ENCODE results near the gene COMT. TPM values are rescaled to one million over a fixed set of nuclear protein-coding genes. Genes with fewer than 3 reads are reported as not detected.

COMT gene
- total RNA-seq, 4 donors from 2014 or later = 58.5 to 103 (median 85.3) TPM

- in situ Hi-C loops (cut with MboI; ENCODE audit: low pct_ligation_motif_present in 1 of 4, low pct_unique_long_range_greater_than_20kb in 1 of 4, low sequenced_read_pairs in 3 of 4) = loop anchor here in 1 of 4 donors (5.0 kb wide), 1 partner anchor 37 kb away; no protein-coding TSS in a partner anchor
- intact Hi-C loops (cut with DNase I; ENCODE audit: low total_unique reads) = loop anchor here (2.0 to 10.0 kb wide), 2 partner anchors 42 to 154 kb away; no protein-coding TSS in a partner anchor
Measured at GRCh38 chr22:19970479-19971275, 29.1 kb downstream of the COMT start.

GRCh38 chr22:19971276-19972124 is 29.9 kb downstream of the COMT start:
- no peaks in the 10 kb centered on the region for H3K27me3 ChIP-seq
- DNase-seq = no peak
- peaks cover 0 to 5% (median 0%) of the 10 kb centered on the region in 4 donors for H3K4me1 ChIP-seq
- no peaks in the 10 kb centered on the region for H3K36me3 ChIP-seq
- no peak for TF ChIP-seq EP300 (IDR thresholded peaks at IDR 0.05; ENCODE audit: low read depth)
- no peak for TF ChIP-seq POLR2AphosphoS5 (IDR thresholded peaks at IDR 0.05)
- no peak for TF ChIP-seq CTCF (IDR thresholded peaks at IDR 0.05)
- TF ChIP-seq POLR2A (IDR thresholded peaks at IDR 0.05) = peak; percentile 6
- intact Hi-C loops (cut with DNase I; ENCODE audit: low total_unique reads) (loop anchor here (2.0 to 10.0 kb wide), 2 partner anchors 41 to 153 kb away; no protein-coding TSS in a partner anchor), in situ Hi-C loops (cut with MboI; ENCODE audit: low pct_ligation_motif_present in 1 of 4, low pct_unique_long_range_greater_than_20kb in 1 of 4, low sequenced_read_pairs in 3 of 4) (loop anchor here in 1 of 4 donors (5.0 kb wide), 1 partner anchor 36 kb away; no protein-coding TSS in a partner anchor)
- H3K4me3 ChIP-seq = no peak overlapping the region
- 64 to 65% methylated on average over 4 to 28 of the region's 28 CpGs for WGBS, 2 donors (ENCODE audit: low coverage in 1 of 2)
- H3K9me3 ChIP-seq = no peaks in the 10 kb centered on the region
- no peak overlapping the region for H3K27ac ChIP-seq

More at GRCh38 chr22:19970479-19971275, 29.1 kb downstream of the COMT start:
- Histone ChIP-seq H3K4me3 (no peak overlapping the region), H3K4me1 (peaks cover 0 to 5% (median 0%) of the 10 kb centered on the region in 4 donors), H3K27ac (peak overlapping the region in 1 of 4 donors; percentile 1), H3K9me3 (no peaks in the 10 kb centered on the region), H3K36me3 (no peaks in the 10 kb centered on the region), H3K27me3 (no peaks in the 10 kb centered on the region)
- WGBS, 2 donors (ENCODE audit: low coverage in 1 of 2) = 58 to 100% methylated on average over 2 to 23 of the region's 25 CpGs
- TF ChIP-seq CTCF (IDR thresholded peaks at IDR 0.05) = peak; percentile 88 to 97 (median 95)
- TF ChIP-seq POLR2A (IDR thresholded peaks at IDR 0.05) = peak; percentile 1
- TF ChIP-seq POLR2AphosphoS5 (IDR thresholded peaks at IDR 0.05) = peak in 1 of 3 donors; percentile 15
- TF ChIP-seq EP300 (IDR thresholded peaks at IDR 0.05; ENCODE audit: low read depth) = no peak
- peak; percentile 73 for DNase-seq

GRCh38 chr22:19972251-19972650 is 30.7 kb downstream of the COMT start:
- TF ChIP-seq POLR2A (IDR thresholded peaks at IDR 0.05) (no peak), CTCF (IDR thresholded peaks at IDR 0.05) (no peak), EP300 (IDR thresholded peaks at IDR 0.05; ENCODE audit: low read depth) (no peak), POLR2AphosphoS5 (IDR thresholded peaks at IDR 0.05) (no peak)
- no peaks in the 10 kb centered on the region for H3K36me3 ChIP-seq
- no peak overlapping the region for H3K27ac ChIP-seq
- H3K9me3 ChIP-seq = no peaks in the 10 kb centered on the region
- no peaks in the 10 kb centered on the region for H3K27me3 ChIP-seq
- no peak overlapping the region for H3K4me3 ChIP-seq
- in situ Hi-C loops (cut with MboI; ENCODE audit: low pct_ligation_motif_present in 1 of 4, low pct_unique_long_range_greater_than_20kb in 1 of 4, low sequenced_read_pairs in 3 of 4) (loop anchor here in 1 of 4 donors (5.0 kb wide), 1 partner anchor 35 kb away; no protein-coding TSS in a partner anchor), intact Hi-C loops (cut with DNase I; ENCODE audit: low total_unique reads) (loop anchor here (10.0 kb wide), 1 partner anchor 153 kb away; no protein-coding TSS in a partner anchor)
- DNase-seq = no peak
- 92% methylated on average over 9 of the region's 9 CpGs; no CpG with 5 or more reads in 1 of the 2 donors for WGBS, 2 donors (ENCODE audit: low coverage in 1 of 2)
- peaks cover 0 to 5% (median 0%) of the 10 kb centered on the region in 4 donors for H3K4me1 ChIP-seq

All from transverse colon (tissue), 4 donors.